CD4-positive, alpha-beta memory T cell (primary cell): Measurements from ENCODE around the gene RGMA. TPM values are rescaled to one million over a fixed set of nuclear protein-coding genes. Genes with fewer than 3 reads are reported as not detected.

Experiments used
- CTCF ChIA-PET: fragments of 350-600 bp; sonication (Branson Sonifier 250); formaldehyde crosslinking; loops from one replicate; lab custom pipeline; 2021; ENCODE audit warnings: inconsistent platforms; ENCODE audit not compliant: partially characterized antibody; lab: Charles Lee
- POLR2A ChIA-PET: fragments of 350-600 bp; sonication (Branson Sonifier 250); formaldehyde crosslinking; loops from one replicate; lab custom pipeline; 2021; ENCODE audit not compliant: partially characterized antibody; lab: Charles Lee
- DNase-seq, 5 donors: peaks; one replicate each; pipeline versions ENCODE4 v3.0.0 to v3.0.0-alpha.2; 2020 to 2022; ENCODE audit warnings: mixed read lengths in 1 of 5
- H3K27ac ChIP-seq: one replicate; pipeline ENCODE4 v1.7.0; 2013; ENCODE audit warnings: low read depth, low read length
- H3K27me3 ChIP-seq: 2 replicates; pipeline ENCODE4 v1.7.0; 2013; ENCODE audit warnings: mild to moderate bottlenecking, low read length, moderate library complexity; ENCODE audit not compliant: insufficient read depth
- H3K36me3 ChIP-seq: 2 replicates; pipeline ENCODE4 v1.7.0; 2013; ENCODE audit warnings: mild to moderate bottlenecking, low read length, moderate library complexity; ENCODE audit not compliant: insufficient read depth
- H3K4me1 ChIP-seq: 2 replicates; pipeline ENCODE4 v1.7.0; 2013; ENCODE audit warnings: mild to moderate bottlenecking, low read length, moderate library complexity; ENCODE audit not compliant: insufficient read depth
- H3K4me3 ChIP-seq, 2 donors: one replicate each; pipeline ENCODE4 v1.7.0; 2013; ENCODE audit warnings: low read length in 2 of 2, mild to moderate bottlenecking in 1 of 2
- H3K9me3 ChIP-seq, 2 donors: one replicate each; pipeline ENCODE4 v1.7.0; 2013; ENCODE audit warnings: low read length in 2 of 2, control low read depth in 1 of 2; ENCODE audit not compliant: control insufficient read depth in 1 of 2
- H3K27ac Mint-ChIP-seq, 7 donors: one replicate each; pipeline ENCODE4 v1.8.0; 2020 to 2021; ENCODE audit warnings: mixed read lengths in 7 of 7, mild to moderate bottlenecking in 6 of 7, inconsistent platforms in 3 of 7, moderate library complexity in 3 of 7
- H3K27me3 Mint-ChIP-seq, 2 donors: one replicate each; pipeline ENCODE4 v1.8.0; 2020 to 2021; ENCODE audit warnings: mixed read lengths in 2 of 2
- H3K36me3 Mint-ChIP-seq, 2 donors: one replicate each; pipeline ENCODE4 v1.8.0; 2020 to 2021; ENCODE audit warnings: mixed read lengths in 2 of 2, inconsistent platforms in 1 of 2, mild to moderate bottlenecking in 1 of 2
- H3K4me1 Mint-ChIP-seq, 4 donors: one replicate each; pipeline ENCODE4 v1.8.0; 2020 to 2021; ENCODE audit warnings: mixed read lengths in 4 of 4, mild to moderate bottlenecking in 1 of 4
- H3K4me3 Mint-ChIP-seq, 8 donors: one replicate each; pipeline ENCODE4 v1.8.0; 2020 to 2021; ENCODE audit warnings: mixed read lengths in 8 of 8, mild to moderate bottlenecking in 7 of 8, moderate library complexity in 6 of 8, inconsistent platforms in 3 of 8
- H3K9me3 Mint-ChIP-seq, 8 donors: one replicate each; pipeline ENCODE4 v1.8.0; 2020 to 2021; ENCODE audit warnings: mixed read lengths in 8 of 8, mild to moderate bottlenecking in 5 of 8, inconsistent platforms in 3 of 8, moderate library complexity in 1 of 8
- intact Hi-C: fragments of 100-400 bp; cut with micrococcal nuclease; formaldehyde crosslinking; loops from one replicate; pipeline ENCODE4 v1.15.1; 2023
- polyA plus RNA-seq, 2 donors: library from polyadenylated mRNA; unstranded; fragments of 300-500 nt; fragmentation: Illumina TruSeq; gene quantifications; one replicate each; pipeline ENCODE4 v1.2.3, GENCODE V29; 2021
- total RNA-seq, 2 experiments: library from RNA; stranded (reverse); gene quantifications; one replicate each; pipeline ENCODE4 v1.2.3, GENCODE V29; 2021

Gene RGMA
- total and polyA plus RNA-seq, 4 experiments from 2014 or later, result not detected

DNA sequence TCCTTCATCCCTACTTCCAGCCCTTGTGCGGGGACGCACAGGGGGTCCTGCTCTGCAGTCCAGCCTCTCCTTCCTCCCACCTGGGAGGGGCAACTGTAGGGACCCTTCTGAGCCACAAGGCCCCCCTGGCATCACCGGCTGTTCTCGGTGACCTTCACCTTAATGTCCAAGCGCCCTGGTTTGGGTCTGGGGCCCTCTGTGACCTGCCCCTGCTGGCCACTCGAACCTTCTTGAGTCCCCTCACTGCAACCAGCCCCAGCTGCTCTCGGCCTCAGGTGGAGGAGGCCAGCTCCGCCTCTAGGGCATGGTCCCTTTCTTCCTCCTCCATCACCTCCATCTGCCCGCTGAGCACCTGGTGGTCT lies 57.9 kb downstream of the RGMA start:
- Mint-ChIP-seq H3K9me3 (peaks cover 0 to 3% (median 0%) of the 10 kb centered on the region in 8 donors), H3K27me3 (no peaks in the 10 kb centered on the region), H3K4me1 (peaks cover 16 to 28% (median 21%) of the 10 kb centered on the region in 4 donors), H3K4me3 (no peak overlapping the region), H3K27ac (no peak overlapping the region), H3K36me3 (peaks cover 1 to 18% of the 10 kb centered on the region in 2 donors)
- CTCF ChIA-PET, result interaction anchor here (0.7 to 4.1 kb wide), 12 partner anchors 8 to 1293 kb away, joined by 3 to 27 read pairs (median 7); no protein-coding TSS in a partner anchor
- no peaks in the 10 kb centered on the region for H3K27me3 ChIP-seq
- intact Hi-C loops, result no loop called here
- no peaks in the 10 kb centered on the region for H3K9me3 ChIP-seq
- peaks cover 11% of the 10 kb centered on the region for H3K36me3 ChIP-seq
- H3K4me3 ChIP-seq, result no peak overlapping the region
- DNase-seq, result no peak
- peaks cover 23% of the 10 kb centered on the region for H3K4me1 ChIP-seq
- no peak overlapping the region for H3K27ac ChIP-seq
- POLR2A ChIA-PET, result no interaction called here

DNA sequence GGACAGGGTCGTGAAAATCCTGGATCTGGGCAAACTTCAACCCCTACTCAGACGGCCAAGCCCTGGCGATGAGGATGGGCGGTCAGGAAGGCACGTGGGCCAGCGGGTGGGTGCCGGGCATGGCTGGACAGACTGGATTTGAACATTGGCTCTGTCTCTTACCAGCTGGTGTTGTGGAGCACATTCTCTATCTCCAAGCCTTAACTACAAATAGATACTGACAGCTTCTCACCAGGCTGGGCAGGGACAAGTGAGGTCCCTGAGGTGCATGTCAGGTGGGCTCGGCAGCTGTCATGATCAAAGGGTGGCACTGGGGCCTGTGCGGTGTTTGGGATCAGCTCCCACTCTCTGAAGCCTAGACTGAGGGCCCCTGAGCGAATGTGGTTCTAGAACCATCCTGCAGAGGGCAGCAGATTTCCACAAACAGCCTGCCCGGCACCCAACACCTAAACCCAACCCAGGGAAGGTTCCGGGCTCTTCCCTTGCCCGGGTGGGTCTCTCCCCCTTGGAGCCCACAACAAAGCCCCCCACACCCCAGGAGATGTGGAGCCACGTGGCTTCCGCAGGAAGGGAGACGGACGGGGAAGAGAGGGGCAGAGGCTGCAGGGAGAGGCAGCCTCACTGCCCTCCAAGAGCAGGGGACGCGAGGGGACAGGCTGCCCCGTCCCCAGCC lies 58.4 kb downstream of the RGMA start:
- H3K27ac Mint-ChIP-seq, result peak overlapping the region; percentile 17 to 85 (median 66)
- Histone ChIP-seq H3K36me3 (peaks cover 16% of the 10 kb centered on the region), H3K27ac (no peak overlapping the region), H3K4me1 (peaks cover 22% of the 10 kb centered on the region), H3K27me3 (no peaks in the 10 kb centered on the region), H3K9me3 (no peaks in the 10 kb centered on the region), H3K4me3 (no peak overlapping the region)
- CTCF ChIA-PET, result interaction anchor here (0.6 to 4.1 kb wide), 24 partner anchors 9 to 1293 kb away, joined by 3 to 27 read pairs (median 5); no protein-coding TSS in a partner anchor
- POLR2A ChIA-PET, result interaction anchor here (0.5 to 1.5 kb wide), 4 partner anchors 10 to 504 kb away, joined by 3 to 5 read pairs (median 3); no protein-coding TSS in a partner anchor
- H3K27me3 Mint-ChIP-seq, result no peaks in the 10 kb centered on the region
- peak in 4 of 5 donors; percentile 57 to 71 (median 63) for DNase-seq
- intact Hi-C loops, result loop anchor here (1.0 kb wide), 2 partner anchors 1090 to 1294 kb away; no protein-coding TSS in a partner anchor
- peak overlapping the region in 1 of 8 donors; percentile 27 for H3K4me3 Mint-ChIP-seq
- peaks cover 6 to 23% of the 10 kb centered on the region in 2 donors for H3K36me3 Mint-ChIP-seq
- peaks cover 14 to 29% (median 19%) of the 10 kb centered on the region in 4 donors for H3K4me1 Mint-ChIP-seq
- peaks cover 0 to 3% (median 0%) of the 10 kb centered on the region in 8 donors for H3K9me3 Mint-ChIP-seq

DNA sequence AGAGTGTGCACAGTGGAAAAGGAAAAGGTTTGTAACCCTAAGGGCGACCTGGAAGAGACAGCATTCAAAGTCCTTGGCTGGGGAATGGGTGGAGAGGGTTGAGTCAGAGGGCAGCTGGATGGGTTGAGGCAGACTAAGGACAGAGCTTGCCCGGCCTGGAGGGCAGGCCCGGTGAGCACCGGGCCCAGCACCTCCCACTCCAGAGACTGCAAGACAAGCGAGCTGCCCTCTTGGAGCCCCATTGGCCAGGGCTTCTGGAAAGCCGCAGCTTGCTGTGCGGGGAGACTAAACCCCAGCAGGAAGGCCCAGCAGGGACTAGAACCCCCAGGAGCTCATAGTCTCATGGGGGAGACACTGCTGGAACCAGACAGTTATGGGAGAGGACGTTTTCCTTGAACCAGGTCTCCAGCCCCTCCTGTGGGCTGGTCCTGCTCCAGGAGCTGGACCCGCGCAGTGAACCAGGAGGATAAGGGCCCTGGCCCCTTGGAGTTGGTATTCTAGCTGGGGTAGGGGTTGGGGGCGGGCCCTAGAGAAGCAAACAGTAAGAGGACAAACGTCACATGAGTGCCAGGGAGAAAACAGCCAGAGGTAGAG lies 59.1 kb downstream of the RGMA start:
- no peak for DNase-seq
- Histone ChIP-seq H3K36me3 (peaks cover 23% of the 10 kb centered on the region), H3K4me1 (peaks cover 29% of the 10 kb centered on the region), H3K9me3 (no peaks in the 10 kb centered on the region), H3K4me3 (no peak overlapping the region), H3K27ac (no peak overlapping the region), H3K27me3 (no peaks in the 10 kb centered on the region)
- Mint-ChIP-seq H3K36me3 (peaks cover 10 to 30% of the 10 kb centered on the region in 2 donors), H3K4me1 (peaks cover 19 to 35% (median 26%) of the 10 kb centered on the region in 4 donors), H3K4me3 (no peak overlapping the region), H3K27me3 (no peaks in the 10 kb centered on the region), H3K27ac (peak overlapping the region; percentile 29 to 93 (median 66)), H3K9me3 (peaks cover 0 to 3% (median 0%) of the 10 kb centered on the region in 8 donors)
- POLR2A ChIA-PET, result interaction anchor here (0.5 to 1.5 kb wide), 4 partner anchors 9 to 505 kb away, joined by 3 to 5 read pairs (median 3); no protein-coding TSS in a partner anchor
- intact Hi-C loops, result loop anchor here (1.0 kb wide), 2 partner anchors 1090 to 1294 kb away; no protein-coding TSS in a partner anchor
- CTCF ChIA-PET, result interaction anchor here (0.6 to 4.1 kb wide), 27 partner anchors 9 to 1294 kb away, joined by 3 to 27 read pairs (median 5); no protein-coding TSS in a partner anchor

DNA sequence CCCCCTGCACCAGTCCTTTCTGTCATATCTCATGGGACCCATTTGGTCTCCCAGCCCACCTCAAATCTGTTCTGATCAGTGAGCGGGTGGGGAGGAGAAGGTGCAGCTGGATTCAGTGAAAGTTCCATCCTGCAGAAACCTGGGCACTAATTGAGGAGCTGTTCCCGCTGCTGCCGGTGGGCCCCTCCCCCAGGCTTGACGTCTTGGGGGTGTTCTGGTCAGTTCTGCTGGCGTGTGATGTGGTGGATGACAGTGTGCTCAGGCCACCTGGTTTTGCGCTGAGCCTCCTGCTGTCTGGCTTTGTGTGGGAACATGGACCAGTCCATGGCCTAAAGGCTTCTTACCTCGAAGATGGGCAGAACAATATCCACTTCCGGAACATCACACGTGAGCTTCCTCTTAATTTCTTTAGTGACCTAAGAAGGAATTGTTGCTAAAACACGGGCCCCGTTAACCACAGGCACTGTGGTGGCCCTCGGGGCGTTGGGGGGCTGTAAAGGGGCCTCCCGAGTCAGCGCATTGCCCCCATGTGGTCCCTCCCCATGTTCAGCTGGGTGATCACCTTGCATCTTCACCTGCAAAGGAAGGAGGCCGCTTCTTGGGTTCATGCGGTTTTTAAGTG lies 59.7 kb downstream of the RGMA start:
- intact Hi-C loops, result no loop called here
- no peaks in the 10 kb centered on the region for H3K9me3 ChIP-seq
- Mint-ChIP-seq H3K36me3 (peaks cover 16 to 36% of the 10 kb centered on the region in 2 donors), H3K27ac (peak overlapping the region; percentile 29 to 93 (median 48)), H3K4me3 (no peak overlapping the region), H3K27me3 (no peaks in the 10 kb centered on the region), H3K9me3 (peaks cover 0 to 3% (median 0%) of the 10 kb centered on the region in 8 donors), H3K4me1 (peaks cover 25 to 41% (median 32%) of the 10 kb centered on the region in 4 donors)
- no peak overlapping the region for H3K4me3 ChIP-seq
- POLR2A ChIA-PET, result interaction anchor here (1.1 to 1.5 kb wide), 3 partner anchors 9 to 1091 kb away, joined by 3 to 5 read pairs (median 4); no protein-coding TSS in a partner anchor
- CTCF ChIA-PET, result interaction anchor here (0.9 to 4.1 kb wide), 17 partner anchors 8 to 1294 kb away, joined by 3 to 27 read pairs (median 6); no protein-coding TSS in a partner anchor
- H3K36me3 ChIP-seq, result peaks cover 29% of the 10 kb centered on the region
- H3K27me3 ChIP-seq, result no peaks in the 10 kb centered on the region
- no peak overlapping the region for H3K27ac ChIP-seq
- peaks cover 35% of the 10 kb centered on the region for H3K4me1 ChIP-seq
- DNase-seq, result no peak

DNA sequence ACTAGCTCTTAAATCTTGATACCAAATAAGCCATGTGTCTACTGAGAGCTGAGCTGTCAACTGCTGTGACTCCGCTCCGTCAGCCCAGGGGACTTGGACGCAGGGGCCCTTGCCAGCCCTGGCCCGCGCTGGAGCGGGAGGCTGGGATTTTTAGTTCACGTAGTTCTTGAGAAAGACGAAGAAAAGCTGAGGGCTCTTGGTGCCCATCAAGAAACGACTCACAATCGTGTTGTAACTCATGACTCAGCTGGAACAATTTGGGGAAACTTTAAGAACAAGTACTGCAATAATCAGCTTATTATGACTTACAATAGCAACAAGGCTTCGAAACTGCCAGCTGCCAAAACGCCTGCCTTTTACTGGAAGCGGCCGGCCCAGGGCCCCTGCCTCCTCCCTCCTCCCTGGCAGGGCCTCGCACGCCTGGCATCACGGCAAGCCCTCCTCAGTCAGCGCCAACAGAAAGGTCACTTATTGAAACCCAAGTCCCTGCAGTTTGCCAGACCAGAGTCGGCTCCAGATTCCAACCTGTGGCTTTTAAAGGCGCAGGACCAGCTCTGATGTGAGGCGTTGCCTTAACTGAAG lies 60.3 kb downstream of the RGMA start:
- Histone ChIP-seq H3K9me3 (no peaks in the 10 kb centered on the region), H3K4me1 (peaks cover 36% of the 10 kb centered on the region), H3K4me3 (no peak overlapping the region), H3K27ac (no peak overlapping the region), H3K36me3 (peaks cover 35% of the 10 kb centered on the region), H3K27me3 (no peaks in the 10 kb centered on the region)
- H3K27ac Mint-ChIP-seq, result peak overlapping the region in 6 of 7 donors; percentile 29 to 93 (median 66)
- peaks cover 21 to 42% of the 10 kb centered on the region in 2 donors for H3K36me3 Mint-ChIP-seq
- CTCF ChIA-PET, result interaction anchor here (0.9 to 4.1 kb wide), 10 partner anchors 8 to 1295 kb away, joined by 3 to 27 read pairs (median 6); no protein-coding TSS in a partner anchor
- intact Hi-C loops, result no loop called here
- POLR2A ChIA-PET, result interaction anchor here (1.3 kb wide), 1 partner anchor 1091 kb away, joined by 4 read pairs; no protein-coding TSS in a partner anchor
- peaks cover 28 to 47% (median 35%) of the 10 kb centered on the region in 4 donors for H3K4me1 Mint-ChIP-seq
- peaks cover 0 to 3% (median 0%) of the 10 kb centered on the region in 8 donors for H3K9me3 Mint-ChIP-seq
- no peaks in the 10 kb centered on the region for H3K27me3 Mint-ChIP-seq
- no peak for DNase-seq
- no peak overlapping the region for H3K4me3 Mint-ChIP-seq

DNA sequence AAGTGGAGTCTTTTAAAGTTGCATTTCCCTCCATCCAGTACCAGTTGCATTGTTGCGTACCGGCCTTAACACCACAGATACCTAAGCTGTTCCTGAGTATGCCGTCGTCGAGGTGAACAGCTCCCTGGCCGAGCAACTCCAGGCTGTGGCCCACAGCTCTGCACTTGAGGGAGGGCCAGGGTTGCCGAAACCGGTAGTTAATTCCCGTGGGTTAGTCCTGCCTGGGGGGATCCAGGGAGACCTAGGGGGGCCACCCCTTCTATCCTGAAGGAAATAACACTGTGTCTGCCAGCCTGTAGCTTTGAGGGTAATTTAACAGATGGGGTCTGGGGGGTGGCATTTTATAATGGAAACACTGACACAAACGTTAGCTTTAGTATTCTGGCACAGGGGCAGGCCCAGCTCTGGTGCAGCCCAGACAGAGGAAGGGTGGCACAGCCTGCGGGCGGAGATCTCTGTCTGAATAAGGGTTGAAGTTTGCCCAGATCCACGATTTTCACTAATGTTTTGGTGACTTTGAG lies 60.8 kb downstream of the RGMA start:
- peaks cover 40% of the 10 kb centered on the region for H3K36me3 ChIP-seq
- no peak overlapping the region for H3K4me3 ChIP-seq
- ChIA-PET POLR2A (interaction anchor here (1.3 kb wide), 1 partner anchor 1092 kb away, joined by 4 read pairs; no protein-coding TSS in a partner anchor), CTCF (interaction anchor here (0.9 to 4.1 kb wide), 10 partner anchors 8 to 1296 kb away, joined by 3 to 27 read pairs (median 6); no protein-coding TSS in a partner anchor)
- H3K27ac ChIP-seq, result no peak overlapping the region
- H3K4me1 Mint-ChIP-seq, result peaks cover 30 to 51% (median 37%) of the 10 kb centered on the region in 4 donors
- intact Hi-C loops, result no loop called here
- H3K9me3 Mint-ChIP-seq, result peaks cover 0 to 4% (median 0%) of the 10 kb centered on the region in 8 donors
- H3K36me3 Mint-ChIP-seq, result peaks cover 27 to 47% of the 10 kb centered on the region in 2 donors
- H3K9me3 ChIP-seq, result no peaks in the 10 kb centered on the region
- no peaks in the 10 kb centered on the region for H3K27me3 ChIP-seq
- no peak for DNase-seq
- no peak overlapping the region for H3K4me3 Mint-ChIP-seq
- no peaks in the 10 kb centered on the region for H3K27me3 Mint-ChIP-seq
- peaks cover 40% of the 10 kb centered on the region for H3K4me1 ChIP-seq
- peak overlapping the region; percentile 29 to 80 (median 68) for H3K27ac Mint-ChIP-seq
